IMR-90 (cell line): ENCODE data around the gene GPC4. TPM values are rescaled to one million over a fixed set of nuclear protein-coding genes. Genes with fewer than 3 reads are reported as not detected.

Experiments used
- ATAC-seq: fragments of 200-7000 bp; cut with Tn5 transposase; 2 replicates; pipeline ENCODE4 v1.9.1; 2020; ENCODE audit warnings: low read depth, mild to moderate bottlenecking, moderate library complexity
- BruUV-seq: library from RNA; stranded (reverse); fragments of 400-500 nt; replicated peaks from 2 replicates; lab custom pipeline; 2021; lab: Mats Ljungman, UMichigan
- CTCF ChIA-PET: fragments of 300-600 bp; formaldehyde crosslinking; extraction: SDS; loops from one replicate; lab custom pipeline; 2021; ENCODE audit warnings: antibody characterized with exemption; lab: Yijun Ruan, JAX
- POLR2A ChIA-PET: fragments of 300-600 bp; sonication (Branson Sonifier 250); formaldehyde crosslinking; loops from one replicate; lab custom pipeline; 2022; ENCODE audit warnings: antibody characterized with exemption; ENCODE audit not compliant: unreplicated experiment; lab: Charles Lee
- DNase-seq: peaks from one replicate; pipeline ENCODE4 v3.0.0; 2013
- H2AFZ ChIP-seq: replicated peaks from 2 replicates; pipeline ENCODE3; 2013; ENCODE audit warnings: low read length, mild to moderate bottlenecking; ENCODE audit not compliant: poor library complexity
- H2AK5ac ChIP-seq: 2 replicates; pipeline ENCODE4 v1.6.1; 2013; ENCODE audit warnings: low read depth, low read length, inconsistent platforms
- H2AK9ac ChIP-seq: replicated peaks from 2 replicates; pipeline ENCODE3; 2013; ENCODE audit warnings: mild to moderate bottlenecking, low read depth, low read length, moderate library complexity; ENCODE audit not compliant: poor library complexity
- H2BK120ac ChIP-seq: 2 replicates; pipeline ENCODE4 v1.6.1; 2013; ENCODE audit warnings: low read depth, low read length, inconsistent platforms
- H2BK15ac ChIP-seq: 3 replicates; pipeline ENCODE4 v1.6.1; 2013; ENCODE audit warnings: low read depth, low read length, inconsistent platforms
- H2BK20ac ChIP-seq: 2 replicates; pipeline ENCODE4 v1.6.1; 2013; ENCODE audit warnings: low read depth, mild to moderate bottlenecking, inconsistent platforms, low read length, moderate library complexity
- H2BK5ac ChIP-seq: 2 replicates; pipeline ENCODE4 v1.6.1; 2013; ENCODE audit warnings: mild to moderate bottlenecking, low read depth, low read length, inconsistent platforms; ENCODE audit not compliant: poor library complexity, severe bottlenecking
- H3K14ac ChIP-seq: replicated peaks from 2 replicates; pipeline ENCODE4 v1.6.1; 2013; ENCODE audit warnings: low read depth, low read length, inconsistent platforms
- H3K18ac ChIP-seq: 2 replicates; pipeline ENCODE4 v1.6.1; 2013; ENCODE audit warnings: low read depth, low read length, control low read depth
- H3K23ac ChIP-seq: 2 replicates; pipeline ENCODE4 v1.6.1; 2013; ENCODE audit warnings: low read depth, low read length, inconsistent platforms
- H3K27ac ChIP-seq: 2 replicates; pipeline ENCODE4 v1.5.1; 2013; ENCODE audit warnings: mild to moderate bottlenecking, control low read depth, low read length; ENCODE audit not compliant: insufficient read depth
- H3K27me3 ChIP-seq: 2 replicates; pipeline ENCODE4 v1.6.1; 2013; ENCODE audit warnings: low read length; ENCODE audit not compliant: control insufficient read depth, insufficient read depth
- H3K36me3 ChIP-seq: 2 replicates; pipeline ENCODE4 v1.6.1; 2013; ENCODE audit warnings: low read length, mixed read lengths; ENCODE audit not compliant: control insufficient read depth, insufficient read depth
- H3K4ac ChIP-seq: 2 replicates; pipeline ENCODE4 v1.6.1; 2013; ENCODE audit warnings: low read depth, low read length, inconsistent platforms
- H3K4me1 ChIP-seq: 2 replicates; pipeline ENCODE4 v1.6.1; 2013; ENCODE audit warnings: low read length, mixed read lengths; ENCODE audit not compliant: control insufficient read depth, insufficient read depth
- H3K4me2 ChIP-seq: 2 replicates; pipeline ENCODE4 v1.6.1; 2013; ENCODE audit warnings: low read depth, mild to moderate bottlenecking, control low read depth, low read length, moderate library complexity
- H3K4me3 ChIP-seq: 2 replicates; pipeline ENCODE4 v1.5.1; 2013; ENCODE audit warnings: low read depth, mild to moderate bottlenecking, control low read depth, low read length, moderate library complexity; ENCODE audit not compliant: insufficient read depth
- H3K56ac ChIP-seq: 2 replicates; pipeline ENCODE4 v1.6.1; 2013; ENCODE audit warnings: low read length, inconsistent platforms; ENCODE audit not compliant: insufficient read depth; ENCODE audit errors: extremely low read depth
- H3K79me1 ChIP-seq, 2 experiments: 2 replicates each; pipeline ENCODE4 v1.6.1; 2013; ENCODE audit warnings: low read length in 2 of 2, inconsistent platforms in 1 of 2, low read depth in 1 of 2
- H3K9ac ChIP-seq: 2 replicates; pipeline ENCODE4 v1.6.1; 2013; ENCODE audit warnings: low read depth, low read length, control low read depth
- H3K9me1 ChIP-seq: 2 replicates; pipeline ENCODE4 v1.6.1; 2013; ENCODE audit warnings: low read length, inconsistent platforms; ENCODE audit not compliant: insufficient read depth
- H3K9me3 ChIP-seq: 2 replicates; pipeline ENCODE4 v1.6.1; 2013; ENCODE audit warnings: low read length; ENCODE audit not compliant: control insufficient read depth, insufficient read depth
- H4K20me1 ChIP-seq: 2 replicates; pipeline ENCODE4 v1.6.1; 2013; ENCODE audit warnings: low read length, inconsistent platforms; ENCODE audit not compliant: insufficient read depth
- H4K5ac ChIP-seq: 2 replicates; pipeline ENCODE4 v1.6.1; 2013; ENCODE audit warnings: mild to moderate bottlenecking, low read depth, low read length, control low read depth
- H4K8ac ChIP-seq, 2 experiments: 2 replicates each; pipeline ENCODE4 v1.6.1; 2013; ENCODE audit warnings: low read depth in 2 of 2, low read length in 2 of 2, control low read depth in 1 of 2, inconsistent platforms in 1 of 2
- H4K91ac ChIP-seq: 2 replicates; pipeline ENCODE4 v1.6.1; 2013; ENCODE audit warnings: low read depth, low read length, inconsistent platforms; ENCODE audit not compliant: insufficient read depth
- BHLHE40 ChIP-seq: fragments of 150-350 bp; IDR thresholded peaks from 2 replicates; pipeline ENCODE4 v1.6.1; 2016; ENCODE audit warnings: mild to moderate bottlenecking, low read depth, low read length
- CEBPB ChIP-seq: IDR thresholded peaks from 2 replicates; pipeline ENCODE4 v1.6.1; 2012; ENCODE audit warnings: low read depth, low read length, improper control_type of control experiment
- CHD1 ChIP-seq: IDR thresholded peaks from 2 replicates; pipeline ENCODE4 v1.6.1; 2012; ENCODE audit warnings: low read depth, low read length, improper control_type of control experiment
- CTCF ChIP-seq: conservative IDR thresholded peaks from 2 replicates; pipeline ENCODE4 v1.5.1; 2012; ENCODE audit warnings: mild to moderate bottlenecking, low read depth, low read length, improper control_type of control experiment
- ELK1 ChIP-seq: fragments of 150-350 bp; IDR thresholded peaks from 2 replicates; pipeline ENCODE4 v1.6.1; 2016; ENCODE audit warnings: low read depth, mild to moderate bottlenecking, low read length, moderate library complexity, borderline replicate concordance
- FOS ChIP-seq: fragments of 150-350 bp; IDR thresholded peaks from 2 replicates; pipeline ENCODE4 v1.6.1; 2016; ENCODE audit warnings: low read depth, low read length
- MAFK ChIP-seq: IDR thresholded peaks from 2 replicates; pipeline ENCODE4 v1.6.1; 2012; ENCODE audit warnings: low read depth, low read length, improper control_type of control experiment
- MAZ ChIP-seq: IDR thresholded peaks from 2 replicates; pipeline ENCODE4 v1.6.1; 2012; ENCODE audit warnings: low read depth, mild to moderate bottlenecking, low read length, improper control_type of control experiment, moderate library complexity, borderline replicate concordance
- MXI1 ChIP-seq: IDR thresholded peaks from 2 replicates; pipeline ENCODE4 v1.6.1; 2012; ENCODE audit warnings: low read depth, mild to moderate bottlenecking, low read length, moderate library complexity, borderline replicate concordance
- NFE2L2 ChIP-seq: fragments of 150-350 bp; IDR thresholded peaks from 2 replicates; pipeline ENCODE4 v1.6.1; 2016; ENCODE audit warnings: low read depth, mild to moderate bottlenecking, low read length
- POLR2A ChIP-seq: IDR thresholded peaks from 2 replicates; pipeline ENCODE4 v1.6.1; 2012; ENCODE audit warnings: mild to moderate bottlenecking, low read depth, low read length
- RAD21 ChIP-seq: IDR thresholded peaks from 2 replicates; pipeline ENCODE4 v1.6.1; 2012; ENCODE audit warnings: low read length, improper control_type of control experiment
- RCOR1 ChIP-seq: IDR thresholded peaks from 2 replicates; pipeline ENCODE4 v1.6.1; 2012; ENCODE audit warnings: mild to moderate bottlenecking, low read length, improper control_type of control experiment; ENCODE audit not compliant: insufficient replicate concordance
- RFX5 ChIP-seq: IDR thresholded peaks from 2 replicates; pipeline ENCODE4 v1.8.0; 2012; ENCODE audit warnings: low read depth, mild to moderate bottlenecking, low read length, moderate library complexity
- WGBS, 2 experiments: methylation state at CpG; one replicate each; pipeline versions ENCODE4 v1.1.5 to v1.1.7; 2013; ENCODE audit warnings: missing lambda C conversion rate in 2 of 2; ENCODE audit not compliant: insufficient read length in 1 of 2; ENCODE audit errors: extremely low coverage in 2 of 2; 5-methylcytosine and 5-hydroxymethylcytosine counted together
- dilution Hi-C: fragments of 300-500 bp; cut with HindIII; formaldehyde crosslinking; loops from one replicate; pipeline ENCODE4 v1.14.3; 2018; ENCODE audit warnings: low sequenced_read_pairs; ENCODE audit not compliant: unreplicated experiment
- in situ Hi-C: fragments of 300-500 bp; cut with MboI; formaldehyde crosslinking; loops from 3 replicates; pipeline ENCODE4 v1.14.3; 2019; ENCODE audit warnings: low sequenced_read_pairs, inconsistent platforms, mixed read lengths
- intact Hi-C: fragments of 100-400 bp; cut with micrococcal nuclease; formaldehyde crosslinking; loops from 2 replicates; pipeline ENCODE4 v1.10.0; 2022
- polyA plus RNA-seq, 3 experiments: library from polyadenylated mRNA; depleted of rRNA; stranded (reverse); fragments of >200 nt; gene quantifications; 2 replicates each; pipeline ENCODE4 v1.2.3, GENCODE V29; 2012; ENCODE audit warnings: low replicate concordance in 1 of 3
- total RNA-seq: library from RNA; depleted of rRNA; stranded (reverse); fragments of >200 nt; gene quantifications from 2 replicates; pipeline ENCODE4 v1.2.3, GENCODE V29; 2012

Gene GPC4
- total and polyA plus RNA-seq, 2 of the 4 experiments (the other 2 are of a cell fraction): 0.54 to 1.6 TPM

GRCh38 chrX:133337250-133337649, 78.0 kb downstream of the GPC4 start:
- intact Hi-C loops: no loop called here
- DNase-seq (no peak), ATAC-seq (no peak)
- no peak for TF ChIP-seq RCOR1
- no peak for TF ChIP-seq CEBPB
- no peak for TF ChIP-seq BHLHE40
- no peak for TF ChIP-seq FOS
- no peak for TF ChIP-seq RAD21
- no peak for TF ChIP-seq MXI1
- no peak for TF ChIP-seq RFX5
- no peak for TF ChIP-seq POLR2A
- no peak for TF ChIP-seq NFE2L2
- no peak for TF ChIP-seq CTCF
- TF ChIP-seq MAZ: no peak
- TF ChIP-seq CHD1: no peak
- no peak for TF ChIP-seq MAFK
- TF ChIP-seq ELK1: no peak
- H4K91ac ChIP-seq: no peak overlapping the region
- BruUV-seq: no TSS peak
- ChIA-PET CTCF (no interaction called here), POLR2A (no interaction called here)
- no peaks in the 10 kb centered on the region for H3K36me3 ChIP-seq
- no peaks in the 10 kb centered on the region for H3K79me1 ChIP-seq
- H2BK20ac ChIP-seq: no peak overlapping the region
- no peak overlapping the region for H2BK15ac ChIP-seq
- no peak overlapping the region for H4K5ac ChIP-seq
- H2AK5ac ChIP-seq: no peak overlapping the region
- no peak overlapping the region for H4K8ac ChIP-seq
- no peaks in the 10 kb centered on the region for H4K20me1 ChIP-seq
- no peak overlapping the region for H2AFZ ChIP-seq
- no peak overlapping the region for H3K56ac ChIP-seq
- H3K4me2 ChIP-seq: no peak overlapping the region
- no peak overlapping the region for H3K4ac ChIP-seq
- no peak overlapping the region for H3K9ac ChIP-seq
- in situ Hi-C loops: loop anchor here (10.0 kb wide), 1 partner anchor 338 kb away; no protein-coding TSS in a partner anchor
- H2BK120ac ChIP-seq: no peak overlapping the region
- H3K4me1 ChIP-seq: no peaks in the 10 kb centered on the region
- dilution Hi-C loops: no loop called here
- H3K14ac ChIP-seq: no peak overlapping the region
- H2BK5ac ChIP-seq: no peak overlapping the region
- H3K18ac ChIP-seq: no peak overlapping the region
- no peak overlapping the region for H2AK9ac ChIP-seq
- H3K27ac ChIP-seq: no peak overlapping the region
- H3K4me3 ChIP-seq: no peak overlapping the region
- WGBS, 2 experiments: no CpG with 5 or more reads among the region's 2 CpGs
- H3K9me3 ChIP-seq: no peaks in the 10 kb centered on the region
- H3K27me3 ChIP-seq: peaks cover 2% of the 10 kb centered on the region
- no peaks in the 10 kb centered on the region for H3K9me1 ChIP-seq
- no peak overlapping the region for H3K23ac ChIP-seq
